HG03039 (cell line): ENCODE results near the gene CCDC92.
"Not testable (repeated sequence)": the region's sequence is repeated elsewhere in the genome, so short reads cannot be mapped to it uniquely, and the experiment has no call there.

Experiments used
- ATAC-seq: cut with Tn5 transposase; IDR thresholded peaks from one replicate; pipeline ENCODE4 v1.9.1; 2021; ENCODE audit warnings: mild to moderate bottlenecking, moderate library complexity; ENCODE audit not compliant: unreplicated experiment

Gene CCDC92

GRCh38 chr12:123950476-123951349 is 21.9 kb downstream of the CCDC92 start:
- ATAC-seq: no peak

GRCh38 chr12:123949770-123950165 is 22.9 kb downstream of the CCDC92 start:
- no peak for ATAC-seq

GRCh38 chr12:123948796-123949769 is 23.5 kb downstream of the CCDC92 start:
- no peak for ATAC-seq

GRCh38 chr12:123948401-123948795 is 24.2 kb downstream of the CCDC92 start:
- no peak for ATAC-seq

- ATAC-seq: not testable (repeated sequence)
Measured at GRCh38 chr12:123947531-123947930, 25.1 kb downstream of the CCDC92 start.

GRCh38 chr12:123946516-123947505 is 25.8 kb downstream of the CCDC92 start:
- ATAC-seq: not testable (repeated sequence)

- no peak for ATAC-seq
Measured at GRCh38 chr12:123946152-123946515, 26.5 kb downstream of the CCDC92 start.

GRCh38 chr12:123945287-123946151 is 27.1 kb downstream of the CCDC92 start:
- no peak for ATAC-seq

- ATAC-seq: no peak
Measured at GRCh38 chr12:123944696-123945095, 27.9 kb downstream of the CCDC92 start.

GRCh38 chr12:123943816-123944215 is 28.8 kb downstream of the CCDC92 start:
- no peak for ATAC-seq

- no peak for ATAC-seq
Measured at GRCh38 chr12:123942911-123943648, 29.6 kb downstream of the CCDC92 start.

GRCh38 chr12:123942238-123942653 is 30.4 kb downstream of the CCDC92 start:
- ATAC-seq: no peak

- no peak for ATAC-seq
Measured at GRCh38 chr12:123941624-123942237, 30.9 kb downstream of the CCDC92 start.

- no peak for ATAC-seq
Measured at GRCh38 chr12:123941000-123941399, 31.6 kb downstream of the CCDC92 start.

GRCh38 chr12:123940627-123940966 is 32.0 kb downstream of the CCDC92 start:
- no peak for ATAC-seq

- no peak for ATAC-seq
Measured at GRCh38 chr12:123939716-123940626, 32.7 kb downstream of the CCDC92 start.

GRCh38 chr12:123938679-123939480 is 33.8 kb downstream of the CCDC92 start:
- ATAC-seq: no peak
